HG02852 (cell line): ENCODE results near the gene ARHGEF19.

ENCODE experiments used
- ATAC-seq: cut with Tn5 transposase; IDR thresholded peaks from one replicate; pipeline ENCODE4 v1.9.1; 2021; ENCODE audit warnings: mild to moderate bottlenecking, moderate library complexity; ENCODE audit not compliant: unreplicated experiment

ARHGEF19 gene

GRCh38 chr1:16151196-16151994, 61.1 kb downstream of the ARHGEF19 start:
- no peak for ATAC-seq

GRCh38 chr1:16150508-16150907, 61.9 kb downstream of the ARHGEF19 start:
- no peak for ATAC-seq

- ATAC-seq: no peak
Observed at GRCh38 chr1:16149702-16150488, 62.6 kb downstream of the ARHGEF19 start.

- ATAC-seq: no peak
Observed at GRCh38 chr1:16149146-16149545, 63.3 kb downstream of the ARHGEF19 start.

GRCh38 chr1:16148329-16149092, 63.9 kb downstream of the ARHGEF19 start:
- no peak for ATAC-seq
